HuH-7.5 (cell line): Measurements from ENCODE around the gene FAM177A1.

Experiments
- DNase-seq: peaks from one replicate; pipeline ENCODE4 v3.0.0; 2011; ENCODE audit warnings: low spot score

Gene FAM177A1

DNA sequence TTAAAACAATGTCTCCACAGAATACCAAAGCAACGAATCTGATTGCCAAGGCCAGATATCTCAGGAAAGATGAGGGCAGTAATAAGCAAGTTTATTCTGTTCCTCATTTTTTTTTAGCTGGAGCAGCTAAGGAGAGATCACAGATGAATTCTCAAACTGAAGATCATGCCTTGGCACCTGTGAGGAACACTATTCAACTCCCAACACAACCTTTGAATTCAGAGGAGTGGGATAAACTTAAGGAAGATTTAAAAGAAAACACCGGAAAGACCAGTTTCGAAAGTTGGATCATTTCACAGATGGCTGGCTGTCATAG lies 77.3 kb downstream of the FAM177A1 start:
- no peak for DNase-seq

DNA sequence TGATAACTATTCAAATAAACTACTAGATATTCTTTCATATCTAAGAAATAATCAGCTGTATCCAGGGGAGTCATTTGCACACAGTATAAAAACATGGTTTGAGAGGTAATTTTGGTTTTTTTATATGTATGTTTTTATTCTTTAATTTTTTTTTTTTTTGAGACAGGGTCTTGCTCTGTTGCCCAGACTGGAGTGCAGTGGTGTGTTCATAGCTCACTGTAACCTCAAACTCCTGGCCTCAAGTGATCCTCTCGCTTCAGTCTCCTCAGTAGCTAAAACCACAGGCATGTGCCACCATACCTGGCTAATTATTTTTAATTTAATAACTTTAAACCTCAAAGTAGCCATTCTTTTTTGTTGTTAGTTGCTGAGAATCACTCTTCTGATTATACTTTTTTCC lies 78.1 kb downstream of the FAM177A1 start:
- no peak for DNase-seq
